Fibroblast of lung (primary cell): ENCODE results near the gene DYRK2. TPM values are rescaled to one million over a fixed set of nuclear protein-coding genes. Genes with fewer than 3 reads are reported as not detected.
"Not testable (repeated sequence)": the region's sequence is repeated elsewhere in the genome, so short reads cannot be mapped to it uniquely, and the experiment has no call there.

ENCODE experiments used
- DNase-seq, 2 donors: peaks; one replicate each; pipeline versions ENCODE4 v3.0.0 to v3.0.0-alpha.2; 2010; ENCODE audit warnings: low read depth in 2 of 2
- H2AFZ ChIP-seq: 2 replicates; pipeline ENCODE4 v1.5.1; 2012; ENCODE audit warnings: low read length, control low read depth, inconsistent platforms
- H3K27ac ChIP-seq: 2 replicates; pipeline ENCODE4 v1.5.1; 2011; ENCODE audit warnings: low read length, control low read depth; ENCODE audit not compliant: insufficient read depth
- H3K27me3 ChIP-seq: 2 replicates; pipeline ENCODE4 v1.5.1; 2011; ENCODE audit warnings: mild to moderate bottlenecking, low read length; ENCODE audit not compliant: control insufficient read depth, insufficient read depth
- H3K36me3 ChIP-seq: 2 replicates; pipeline ENCODE4 v1.5.1; 2011; ENCODE audit warnings: low read length; ENCODE audit not compliant: control insufficient read depth, insufficient read depth
- H3K4me1 ChIP-seq: 2 replicates; pipeline ENCODE4 v1.5.1; 2011; ENCODE audit warnings: low read length; ENCODE audit not compliant: control insufficient read depth, insufficient read depth; ENCODE audit errors: extremely low read depth
- H3K4me2 ChIP-seq: 2 replicates; pipeline ENCODE4 v1.5.1; 2011; ENCODE audit warnings: low read length, control low read depth; ENCODE audit not compliant: insufficient read depth; ENCODE audit errors: extremely low read depth
- H3K4me3 ChIP-seq, 4 experiments: fragments of 200-600 bp in 1 of 4; sonication (generic) in 1 of 4; replicated peaks in 1 of 4; 2 replicates each; pipeline ENCODE4 v1.5.1; 2011 to 2016; ENCODE audit warnings: low read length in 4 of 4, low read depth in 3 of 4, mild to moderate bottlenecking in 3 of 4, control low read depth in 2 of 4, inconsistent platforms in 1 of 4, mixed read lengths in 1 of 4; ENCODE audit not compliant: insufficient read depth in 1 of 4; ENCODE audit errors: control extremely low read depth in 1 of 4
- H3K79me2 ChIP-seq: 2 replicates; pipeline ENCODE4 v1.5.1; 2012; ENCODE audit warnings: mild to moderate bottlenecking, low read length, inconsistent platforms; ENCODE audit not compliant: control insufficient read depth, insufficient read depth
- H3K9ac ChIP-seq: 2 replicates; pipeline ENCODE4 v1.5.1; 2011; ENCODE audit warnings: mild to moderate bottlenecking, low read length, control low read depth; ENCODE audit not compliant: insufficient read depth
- H3K9me3 ChIP-seq: 2 replicates; pipeline ENCODE4 v1.5.1; 2012; ENCODE audit warnings: low read depth, low read length; ENCODE audit not compliant: control insufficient read depth, insufficient read depth
- H4K20me1 ChIP-seq: 2 replicates; pipeline ENCODE4 v1.5.1; 2011; ENCODE audit warnings: low read length; ENCODE audit not compliant: control insufficient read depth, insufficient read depth; ENCODE audit errors: extremely low read depth
- EZH2 ChIP-seq: IDR thresholded peaks from 2 replicates; pipeline ENCODE4 v1.5.1; 2012; ENCODE audit warnings: low read length, control low read depth, mild to moderate bottlenecking; ENCODE audit errors: missing control alignments
- polyA plus RNA-seq, 2 donors: library from polyadenylated mRNA; depleted of rRNA in 1 of 2; stranded (reverse) in 1 of 2; unstranded in 1 of 2; fragments of >200 nt; gene quantifications; 2 replicates each; pipeline ENCODE4 v1.2.1, GENCODE V29; 2011 to 2012; ENCODE audit warnings: missing spikeins in 1 of 2
- total RNA-seq: library from RNA; depleted of rRNA; stranded (reverse); fragments of >200 nt; gene quantifications from 2 replicates; pipeline ENCODE4 v1.2.1, GENCODE V29; 2014
- TF ChIP-seq, protein P1 (sequence below), 2 donors: IDR thresholded peaks in 1 of 2; conservative IDR thresholded peaks in 1 of 2; 1 replicate in 1 of 2; 2 replicates in 1 of 2; pipeline ENCODE4 v1.5.1; 2011 to 2012; ENCODE audit warnings: low read length in 2 of 2, control low read depth in 1 of 2, inconsistent platforms in 1 of 2, low read depth in 1 of 2, mild to moderate bottlenecking in 1 of 2

Gene DYRK2
- total and polyA plus RNA-seq, 2 donors (not counting 1 experiment from before 2014, with no cell fraction given) = 18.7 to 22.5 TPM

DNA sequence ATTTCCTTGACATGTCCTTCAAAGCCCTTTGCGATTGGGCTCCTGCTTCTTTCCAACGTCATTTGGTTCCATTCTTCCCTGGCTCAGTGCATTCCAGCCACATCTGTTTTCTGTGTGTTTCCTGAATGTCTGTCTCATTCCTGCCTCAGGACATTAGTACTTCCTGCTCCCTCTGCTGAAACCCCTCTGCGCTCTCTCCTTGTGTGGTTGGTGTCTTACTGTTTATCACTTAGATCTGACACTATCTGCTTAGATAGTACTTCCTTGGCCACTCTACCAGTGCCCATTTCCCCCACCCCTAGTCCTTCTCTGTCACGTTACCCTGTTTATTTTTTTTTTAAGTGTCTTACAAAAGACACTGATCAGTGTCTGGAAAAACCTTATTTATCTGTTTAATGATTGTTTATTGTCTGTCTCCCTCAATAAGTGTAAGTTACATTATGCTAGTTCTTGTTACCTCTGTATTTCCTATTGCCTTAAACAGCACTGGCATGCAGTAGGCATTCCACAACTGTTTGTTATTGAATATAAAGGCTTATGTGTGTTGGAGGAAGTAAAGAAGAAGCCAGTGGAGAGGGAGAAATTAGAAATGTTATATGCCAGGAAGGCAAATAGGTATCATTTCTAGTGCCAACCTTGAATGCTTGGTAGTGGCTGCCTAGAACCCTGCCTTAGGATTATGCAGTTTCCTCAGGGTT lies 21.5 kb downstream of the DYRK2 start:
- no peaks in the 10 kb centered on the region for H3K79me2 ChIP-seq
- no peaks in the 10 kb centered on the region for H3K36me3 ChIP-seq
- H3K27ac ChIP-seq = no peak overlapping the region
- H2AFZ ChIP-seq = no peak overlapping the region
- no peaks in the 10 kb centered on the region for H4K20me1 ChIP-seq
- H3K4me3 ChIP-seq = no peak overlapping the region
- H3K4me2 ChIP-seq = no peak overlapping the region
- no peak for TF ChIP-seq EZH2
- TF ChIP-seq, protein P1, sequence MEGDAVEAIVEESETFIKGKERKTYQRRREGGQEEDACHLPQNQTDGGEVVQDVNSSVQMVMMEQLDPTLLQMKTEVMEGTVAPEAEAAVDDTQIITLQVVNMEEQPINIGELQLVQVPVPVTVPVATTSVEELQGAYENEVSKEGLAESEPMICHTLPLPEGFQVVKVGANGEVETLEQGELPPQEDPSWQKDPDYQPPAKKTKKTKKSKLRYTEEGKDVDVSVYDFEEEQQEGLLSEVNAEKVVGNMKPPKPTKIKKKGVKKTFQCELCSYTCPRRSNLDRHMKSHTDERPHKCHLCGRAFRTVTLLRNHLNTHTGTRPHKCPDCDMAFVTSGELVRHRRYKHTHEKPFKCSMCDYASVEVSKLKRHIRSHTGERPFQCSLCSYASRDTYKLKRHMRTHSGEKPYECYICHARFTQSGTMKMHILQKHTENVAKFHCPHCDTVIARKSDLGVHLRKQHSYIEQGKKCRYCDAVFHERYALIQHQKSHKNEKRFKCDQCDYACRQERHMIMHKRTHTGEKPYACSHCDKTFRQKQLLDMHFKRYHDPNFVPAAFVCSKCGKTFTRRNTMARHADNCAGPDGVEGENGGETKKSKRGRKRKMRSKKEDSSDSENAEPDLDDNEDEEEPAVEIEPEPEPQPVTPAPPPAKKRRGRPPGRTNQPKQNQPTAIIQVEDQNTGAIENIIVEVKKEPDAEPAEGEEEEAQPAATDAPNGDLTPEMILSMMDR (conservative IDR thresholded peaks at IDR 0.05 in 1 of 2, IDR thresholded peaks at IDR 0.05 in 1 of 2; ENCODE audit: low read depth in 1 of 2, low read length in 2 of 2) = no peak
- no peaks in the 10 kb centered on the region for H3K9me3 ChIP-seq
- H3K9ac ChIP-seq = no peak overlapping the region
- DNase-seq = no peak
- no peaks in the 10 kb centered on the region for H3K4me1 ChIP-seq
- H3K27me3 ChIP-seq = no peaks in the 10 kb centered on the region

DNA sequence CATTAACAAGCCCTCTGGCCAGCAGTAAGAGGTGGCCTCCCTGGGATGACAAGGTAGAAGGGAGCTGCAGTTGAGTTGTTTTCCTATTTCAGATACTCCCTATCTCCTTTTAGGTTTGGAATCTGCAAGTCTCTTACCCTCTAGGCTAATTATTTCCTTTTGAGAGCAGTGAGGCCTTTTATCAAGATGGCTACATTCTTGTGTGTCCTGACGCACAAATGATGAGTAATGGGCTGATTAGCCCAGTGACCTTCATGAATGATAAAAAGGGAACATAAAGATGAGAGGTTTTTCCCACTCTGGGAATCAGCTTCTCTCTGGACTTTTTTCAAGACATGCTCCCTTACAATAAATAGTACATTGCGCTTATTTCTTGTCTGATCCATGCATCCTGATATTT lies 22.9 kb downstream of the DYRK2 start:
- no peaks in the 10 kb centered on the region for H3K9me3 ChIP-seq
- no peak overlapping the region for H3K27ac ChIP-seq
- H3K9ac ChIP-seq = no peak overlapping the region
- H4K20me1 ChIP-seq = no peaks in the 10 kb centered on the region
- no peak overlapping the region for H3K4me2 ChIP-seq
- TF ChIP-seq, protein P1 (conservative IDR thresholded peaks at IDR 0.05 in 1 of 2, IDR thresholded peaks at IDR 0.05 in 1 of 2; ENCODE audit: low read depth in 1 of 2, low read length in 2 of 2) = no peak
- no peak for TF ChIP-seq EZH2
- H2AFZ ChIP-seq = no peak overlapping the region
- no peaks in the 10 kb centered on the region for H3K27me3 ChIP-seq
- H3K4me1 ChIP-seq = no peaks in the 10 kb centered on the region
- no peaks in the 10 kb centered on the region for H3K36me3 ChIP-seq
- H3K79me2 ChIP-seq = no peaks in the 10 kb centered on the region
- no peak overlapping the region for H3K4me3 ChIP-seq
- peak in 1 of 2 donors; percentile 84 for DNase-seq

DNA sequence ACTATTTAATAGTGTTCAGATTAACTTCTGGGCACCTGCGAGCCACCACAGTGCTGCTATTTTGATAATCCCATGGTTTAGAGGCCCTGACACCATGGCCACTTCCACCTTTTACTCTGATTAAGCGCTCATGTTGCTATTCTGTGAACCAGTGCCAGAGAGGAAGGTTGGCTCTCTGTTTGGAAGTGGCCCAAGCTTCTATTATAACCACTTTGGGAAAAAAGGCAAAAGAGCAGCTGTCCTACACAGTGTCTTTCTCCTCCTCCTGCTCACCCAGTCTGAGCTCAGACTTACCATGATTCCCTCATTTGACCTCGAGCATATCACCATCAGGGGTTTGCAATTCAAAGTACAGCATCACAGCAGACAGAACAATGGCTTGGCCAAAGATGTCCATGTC lies 23.3 kb downstream of the DYRK2 start:
- Histone ChIP-seq H3K4me2 (no peak overlapping the region), H3K9ac (no peak overlapping the region), H3K9me3 (no peaks in the 10 kb centered on the region), H4K20me1 (no peaks in the 10 kb centered on the region), H3K79me2 (no peaks in the 10 kb centered on the region), H3K36me3 (no peaks in the 10 kb centered on the region), H2AFZ (no peak overlapping the region), H3K4me1 (no peaks in the 10 kb centered on the region), H3K4me3 (no peak overlapping the region), H3K27me3 (no peaks in the 10 kb centered on the region), H3K27ac (no peak overlapping the region)
- TF ChIP-seq, protein P1 (conservative IDR thresholded peaks at IDR 0.05 in 1 of 2, IDR thresholded peaks at IDR 0.05 in 1 of 2; ENCODE audit: low read depth in 1 of 2, low read length in 2 of 2) = no peak
- TF ChIP-seq EZH2 = no peak
- no peak for DNase-seq

DNA sequence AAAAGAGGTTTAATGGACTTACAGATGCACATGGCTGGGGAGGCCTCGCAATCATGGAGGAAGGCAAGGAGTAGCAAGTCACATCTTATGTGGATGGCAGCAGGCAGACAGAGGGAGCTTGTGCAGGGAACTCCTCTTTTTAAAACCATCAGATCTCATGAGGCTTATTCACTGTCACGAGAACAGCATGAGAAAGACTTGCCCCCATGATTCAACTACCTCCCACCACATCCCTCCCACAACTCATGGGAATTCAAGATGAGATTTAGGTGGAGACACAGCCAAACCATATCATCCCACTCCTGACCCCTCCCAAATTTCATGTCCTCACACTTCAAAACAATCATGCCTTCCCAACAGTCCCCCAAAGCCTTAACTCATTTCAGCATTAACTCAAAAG lies 24.0 kb downstream of the DYRK2 start:
- not testable (repeated sequence) for H4K20me1 ChIP-seq, H3K4me3 ChIP-seq, H3K79me2 ChIP-seq, H3K4me1 ChIP-seq, DNase-seq, H3K9ac ChIP-seq, H3K36me3 ChIP-seq, H3K9me3 ChIP-seq, H2AFZ ChIP-seq, H3K27ac ChIP-seq, H3K4me2 ChIP-seq, H3K27me3 ChIP-seq

DNA sequence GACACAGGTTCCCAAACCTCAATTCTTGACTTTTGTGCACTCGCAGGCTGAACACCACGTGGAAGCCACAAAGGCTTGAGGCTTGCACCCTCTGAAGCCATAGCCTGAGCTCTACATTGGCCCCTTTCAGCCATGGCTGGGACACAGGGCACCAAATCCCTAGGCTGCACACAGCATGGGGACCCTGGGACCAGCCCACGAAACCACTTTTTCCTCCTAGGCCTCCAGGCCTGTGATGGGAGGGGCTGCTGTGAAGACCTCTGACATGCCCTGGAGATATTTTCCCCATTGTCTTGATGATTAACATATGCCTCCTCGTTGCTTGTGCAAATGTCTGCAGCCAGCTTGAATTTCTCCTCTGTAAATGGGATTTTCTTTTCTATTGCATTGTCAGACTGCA lies 25.0 kb downstream of the DYRK2 start:
- H3K27ac ChIP-seq, H3K27me3 ChIP-seq, H2AFZ ChIP-seq, DNase-seq, H3K79me2 ChIP-seq, H4K20me1 ChIP-seq, H3K4me1 ChIP-seq, H3K4me2 ChIP-seq, H3K36me3 ChIP-seq, H3K4me3 ChIP-seq, H3K9me3 ChIP-seq, H3K9ac ChIP-seq: not testable (repeated sequence)
